Vagina (tissue), 2 donors: ENCODE results near the gene GPC1.

Experiments
- CTCF ChIP-seq, 3 experiments: fragments of 450-650 bp in 2 of 3; fragments of 200-600 bp in 1 of 3; sonication (generic) in 1 of 3; IDR thresholded peaks; one replicate each; pipeline ENCODE4 v1.5.1; 2017 to 2019; ENCODE audit warnings: antibody characterized with exemption in 3 of 3, mild to moderate bottlenecking in 2 of 3, moderate library complexity in 2 of 3
- POLR2A ChIP-seq, 2 donors: fragments of 450-650 bp; IDR thresholded peaks; one replicate each; pipeline ENCODE4 v1.6.1; 2017; ENCODE audit warnings: antibody characterized with exemption in 2 of 2, mild to moderate bottlenecking in 2 of 2, moderate library complexity in 2 of 2
- POLR2AphosphoS5 ChIP-seq, 2 donors: sonication (generic); formaldehyde crosslinking; IDR thresholded peaks; one replicate each; pipeline ENCODE4 v1.9.0; 2017; ENCODE audit warnings: antibody characterized with exemption in 2 of 2, mild to moderate bottlenecking in 2 of 2, low read depth in 1 of 2; ENCODE audit not compliant: insufficient read depth in 1 of 2

DNA sequence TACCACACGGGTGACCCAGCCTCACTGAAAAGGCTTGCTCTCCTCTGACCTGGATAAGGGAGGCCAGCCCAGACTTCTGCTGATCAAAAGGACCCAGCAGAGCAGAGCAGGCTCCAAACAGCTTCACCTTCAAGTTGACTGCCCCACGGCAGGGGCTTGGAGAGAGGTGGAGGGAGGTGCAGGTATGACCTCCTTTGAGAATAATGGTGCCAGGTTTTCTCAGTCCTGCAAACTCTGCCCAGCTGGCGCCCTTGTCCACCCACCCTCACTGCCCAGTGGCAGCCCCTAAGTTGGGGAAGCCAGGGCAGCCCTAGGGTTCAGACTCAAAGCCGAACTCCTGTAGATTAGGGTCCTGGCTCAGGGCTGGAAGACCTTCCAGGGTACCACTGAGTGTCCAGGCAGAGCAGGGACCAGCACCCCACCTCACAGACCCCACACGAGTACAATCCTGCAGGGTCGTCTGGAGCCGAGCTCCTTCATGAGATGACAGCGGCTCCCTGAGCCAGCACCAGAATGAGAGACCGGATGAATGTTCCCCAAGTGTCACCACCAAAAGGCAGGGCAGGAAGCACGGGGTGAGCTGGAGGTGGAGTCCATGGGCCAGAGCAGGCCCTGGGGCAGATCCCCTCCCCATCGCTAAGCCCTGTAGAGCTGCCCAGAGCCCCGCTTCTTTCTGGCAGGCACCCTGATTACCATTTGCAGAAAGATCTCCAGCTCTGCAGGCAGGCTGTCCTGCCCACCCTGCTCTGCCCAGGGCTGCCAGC, 3.6 kb upstream of the GPC1 start:
- TF ChIP-seq CTCF (IDR thresholded peaks at IDR 0.05) (no peak), POLR2AphosphoS5 (IDR thresholded peaks at IDR 0.05; ENCODE audit: insufficient read depth in 1 of 2, low read depth in 1 of 2) (no peak), POLR2A (IDR thresholded peaks at IDR 0.05) (no peak)
